ENCODE data around the gene HYI. TPM values are rescaled to one million over a fixed set of nuclear protein-coding genes. Genes with fewer than 3 reads are reported as not detected.

HYI gene
- polyA plus RNA-seq, 2 of the 4 experiments (the other 2 are of a cell fraction), result 7.2 to 15.1 TPM

DNA sequence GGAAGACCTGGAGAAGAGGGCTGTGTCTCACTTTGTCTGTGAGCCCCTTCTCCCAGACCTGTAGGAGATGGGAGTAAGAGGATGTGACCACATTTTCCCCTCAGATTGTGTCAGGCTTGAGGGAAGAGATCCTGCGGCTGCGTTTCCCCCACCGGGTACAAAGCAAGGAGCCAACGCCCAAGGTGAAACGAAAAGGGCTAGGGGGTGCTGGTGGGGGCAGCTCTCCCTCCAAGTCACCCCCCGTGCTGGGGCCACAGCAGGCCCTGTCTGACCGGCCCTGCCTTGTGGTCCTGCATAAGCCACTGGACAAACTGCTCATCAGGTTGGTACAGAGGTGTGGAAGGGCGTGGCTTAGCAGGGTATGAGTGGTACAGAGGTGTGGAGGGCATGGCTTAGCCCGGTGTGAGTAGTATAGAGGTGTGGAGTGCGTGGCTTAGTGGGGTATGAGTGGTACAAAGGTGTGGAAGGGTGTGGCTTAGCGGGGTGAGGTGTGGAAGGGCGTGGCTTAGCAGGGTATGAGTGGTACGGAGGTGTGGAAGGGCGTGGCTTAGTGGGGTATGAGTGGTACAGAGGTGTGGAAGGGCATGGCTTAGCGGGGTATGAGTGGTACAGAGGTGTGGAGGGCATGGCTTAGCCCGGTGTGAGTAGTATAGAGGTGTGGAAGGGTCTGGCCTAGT is 30.6 kb downstream of the HYI start:
- CTCF ChIA-PET, result no interaction called here
- FAIRE-seq (no peak), DNase-seq (ENCODE audit: low read depth in 1 of 2, low spot score in 1 of 2) (no peak), ATAC-seq (no peak)
- no peak overlapping the region for H3K27ac ChIP-seq
- peaks cover 7% of the 10 kb centered on the region; the same call in 1 of the 3 replicates for H3K4me1 ChIP-seq
- H3K4me2 ChIP-seq, result no peak overlapping the region
- H3K9me3 ChIP-seq, result no peaks in the 10 kb centered on the region
- POLR2A ChIA-PET, result no interaction called here
- H3K4me3 ChIP-seq, result no peak overlapping the region
- 98% methylated on average over 15 of the region's 16 CpGs for WGBS (ENCODE audit: missing lambda C conversion rate)
- TF ChIP-seq CBX2 (IDR thresholded peaks at IDR 0.05; ENCODE audit: borderline replicate concordance, low read depth) (no peak), MAFK (IDR thresholded peaks at IDR 0.05; ENCODE audit: partially characterized antibody) (no peak), FOSL2 (IDR thresholded peaks at IDR 0.05) (no peak), FOSL2 (CRISPR knock-in tag; IDR thresholded peaks at IDR 0.05) (no peak), RCOR1 (IDR thresholded peaks at IDR 0.05; ENCODE audit: low read depth, low read length) (no peak), MAZ (IDR thresholded peaks at IDR 0.05; ENCODE audit: borderline replicate concordance, low read depth, low read length) (no peak), REST (IDR thresholded peaks at IDR 0.05) (no peak), CHD2 (IDR thresholded peaks at IDR 0.05; ENCODE audit: low read length, partially characterized antibody) (no peak), HEYL (CRISPR knock-in tag; IDR thresholded peaks at IDR 0.05) (no peak), ESRRA (IDR thresholded peaks at IDR 0.05; ENCODE audit: borderline replicate concordance, low read length) (no peak), BHLHE40 (IDR thresholded peaks at IDR 0.05; ENCODE audit: low read depth, low read length) (no peak), SREBF2 (IDR thresholded peaks at IDR 0.05) (no peak), HES2 (IDR thresholded peaks at IDR 0.05) (no peak)
- TF ChIP-seq, protein P1, sequence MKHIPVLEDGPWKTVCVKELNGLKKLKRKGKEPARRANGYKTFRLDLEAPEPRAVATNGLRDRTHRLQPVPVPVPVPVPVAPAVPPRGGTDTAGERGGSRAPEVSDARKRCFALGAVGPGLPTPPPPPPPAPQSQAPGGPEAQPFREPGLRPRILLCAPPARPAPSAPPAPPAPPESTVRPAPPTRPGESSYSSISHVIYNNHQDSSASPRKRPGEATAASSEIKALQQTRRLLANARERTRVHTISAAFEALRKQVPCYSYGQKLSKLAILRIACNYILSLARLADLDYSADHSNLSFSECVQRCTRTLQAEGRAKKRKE (CRISPR knock-in tag; IDR thresholded peaks at IDR 0.05; ENCODE audit: low read depth), result no peak

GRCh38 chr1:43421976-43422750 is 31.6 kb downstream of the HYI start:
- FAIRE-seq (no peak), DNase-seq (ENCODE audit: low read depth in 1 of 2, low spot score in 1 of 2) (no peak), ATAC-seq (no peak)
- WGBS (ENCODE audit: missing lambda C conversion rate), result 92% methylated on average over 10 of the region's 12 CpGs
- H3K4me1 ChIP-seq, result peaks cover 7% of the 10 kb centered on the region; the same call in 1 of the 3 replicates
- no peaks in the 10 kb centered on the region for H3K9me3 ChIP-seq
- H3K27ac ChIP-seq, result no peak overlapping the region
- H3K4me2 ChIP-seq, result no peak overlapping the region
- ChIA-PET CTCF (no interaction called here), POLR2A (no interaction called here)
- H3K4me3 ChIP-seq, result no peak overlapping the region
- TF ChIP-seq HOXB5 (CRISPR knock-in tag; IDR thresholded peaks at IDR 0.05) (no peak), MAFK (IDR thresholded peaks at IDR 0.05; ENCODE audit: partially characterized antibody) (no peak), EHF (CRISPR knock-in tag; IDR thresholded peaks at IDR 0.05) (no peak), BHLHE40 (IDR thresholded peaks at IDR 0.05; ENCODE audit: low read depth, low read length) (no peak), HOXB13 (CRISPR knock-in tag; IDR thresholded peaks at IDR 0.05; ENCODE audit: low read depth) (no peak), NPAS2 (CRISPR knock-in tag; IDR thresholded peaks at IDR 0.05; ENCODE audit: borderline replicate concordance) (no peak), CHD4 (IDR thresholded peaks at IDR 0.05; ENCODE audit: borderline replicate concordance) (no peak), FOSL2 (IDR thresholded peaks at IDR 0.05) (no peak), FOSL2 (CRISPR knock-in tag; IDR thresholded peaks at IDR 0.05) (no peak), POLR2AphosphoS2 (conservative IDR thresholded peaks at IDR 0.05; ENCODE audit: low read length) (no peak), RAD21 (conservative IDR thresholded peaks at IDR 0.05 in 1 of 2, IDR thresholded peaks at IDR 0.05 in 1 of 2) (no peak)

All from A549 (cell line).